Hematopoietic multipotent progenitor cell treated with erythropoietin and hydrocortisone succinate and interleukin-3 and kit ligand, for 17 days (in vitro differentiated cells): ENCODE results near the gene UBAC2.
A peak's percentile ranks its signal among the peaks of the same experiment; 100 is the strongest.

Source experiments
- DNase-seq: peaks from one replicate; pipeline ENCODE4 v3.0.0-alpha.2; 2015; ENCODE audit warnings: low spot score

The UBAC2 gene

DNA sequence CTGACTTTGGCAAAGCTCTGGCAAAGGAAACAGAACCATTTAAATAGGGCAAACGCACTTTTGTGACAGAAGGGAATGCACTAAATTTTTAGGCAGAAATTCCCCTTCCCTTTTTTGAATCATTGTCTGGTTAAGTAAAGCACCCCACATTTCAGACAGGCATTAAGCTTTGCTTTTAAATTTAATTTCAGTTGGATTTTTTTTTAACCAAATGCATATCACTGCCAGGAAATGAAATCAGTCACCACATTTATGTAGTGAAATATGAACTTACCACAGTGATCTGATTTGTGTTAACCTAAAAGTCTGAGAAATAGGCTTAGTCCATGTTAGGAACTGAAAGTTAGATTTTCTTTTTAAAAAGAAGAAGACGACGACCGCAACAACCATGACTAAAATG lies 95.7 kb downstream of the UBAC2 start:
- no peak for DNase-seq

DNA sequence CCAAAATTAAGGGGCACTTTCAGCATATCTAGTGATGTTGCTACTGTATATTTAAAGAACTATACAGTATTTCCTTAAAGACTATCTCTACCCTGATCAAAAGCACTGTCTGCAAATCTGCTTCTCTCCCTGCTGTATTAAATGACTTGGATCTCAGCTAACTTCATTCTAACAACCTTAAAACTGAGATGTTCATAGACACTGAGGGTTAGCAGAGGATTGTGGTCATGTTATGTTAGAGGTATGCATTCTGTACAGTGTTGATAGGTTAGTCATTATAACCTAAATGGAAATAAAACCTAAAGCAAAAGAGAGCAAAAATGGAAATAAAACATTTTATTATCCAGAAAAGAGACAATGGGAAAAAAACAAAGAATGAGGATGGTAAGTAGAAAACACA lies 96.7 kb downstream of the UBAC2 start:
- DNase-seq = no peak

DNA sequence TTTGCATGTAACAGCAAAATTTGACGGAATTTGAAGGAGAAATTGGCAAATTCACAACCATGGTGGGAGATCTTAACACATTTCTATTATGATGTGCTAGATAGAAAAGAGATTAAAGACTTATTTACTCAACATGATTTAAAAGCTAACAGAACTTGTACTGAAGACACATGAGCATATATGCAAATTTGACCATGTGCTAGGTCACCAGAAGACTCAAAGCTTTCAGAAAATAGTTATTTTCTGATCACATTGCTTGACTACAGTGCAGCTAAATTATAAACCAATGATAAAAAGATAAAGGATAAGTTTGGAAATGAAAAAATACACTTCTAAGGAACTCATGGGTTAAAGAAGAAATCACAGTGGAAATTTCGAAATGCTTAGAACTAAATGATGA lies 97.4 kb downstream of the UBAC2 start:
- DNase-seq = no peak

DNA sequence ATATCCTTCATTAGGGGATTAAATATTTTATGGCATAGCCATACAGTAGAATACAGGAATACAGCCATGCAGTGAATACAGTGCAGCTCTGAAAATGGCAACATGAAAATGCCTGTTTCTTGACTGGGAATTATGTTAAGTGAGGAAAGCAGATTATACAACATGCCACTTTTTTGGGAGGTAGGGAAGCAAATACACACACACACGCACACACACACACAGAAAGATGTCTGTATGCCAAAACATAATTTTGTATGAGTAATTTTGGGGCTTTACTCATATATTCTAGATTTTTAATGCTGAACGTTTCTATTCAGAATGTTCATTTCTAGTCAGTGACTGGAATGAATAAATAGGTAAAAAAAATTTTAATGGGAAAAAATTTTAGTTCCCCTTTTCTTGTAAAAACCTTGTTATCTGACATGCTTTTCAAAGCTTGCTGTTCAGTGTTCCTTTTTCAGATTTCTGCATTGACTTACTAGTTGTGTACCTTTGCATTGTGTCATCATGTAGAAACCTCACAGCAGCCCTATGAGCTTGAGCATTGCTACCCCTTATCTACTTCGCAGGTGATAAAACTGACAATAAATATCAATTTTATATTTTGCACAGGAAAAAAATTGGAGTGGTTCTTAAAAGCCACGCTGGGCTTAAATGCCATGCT lies 98.7 kb downstream of the UBAC2 start:
- no peak for DNase-seq

DNA sequence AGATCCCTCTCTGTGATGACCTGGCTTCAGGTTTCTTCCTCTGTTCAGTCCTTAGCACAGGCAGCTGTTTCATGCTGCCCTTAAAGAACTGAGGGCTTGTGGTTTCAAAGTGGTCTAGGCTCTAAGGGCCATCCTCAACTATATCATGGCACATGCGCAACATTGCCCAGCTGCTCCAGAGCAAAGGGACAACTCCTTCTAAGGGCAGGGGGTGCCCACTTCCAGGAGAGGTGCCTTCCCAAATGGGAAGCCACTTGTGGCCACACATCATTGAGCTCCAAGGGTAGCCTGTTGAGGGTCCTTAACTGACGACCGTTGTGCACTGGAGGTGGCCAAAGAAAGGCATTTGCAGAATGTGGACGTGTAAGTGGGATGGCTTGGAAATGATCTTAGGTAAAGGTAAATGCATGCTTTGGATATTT lies 99.3 kb downstream of the UBAC2 start:
- DNase-seq = no peak

DNA sequence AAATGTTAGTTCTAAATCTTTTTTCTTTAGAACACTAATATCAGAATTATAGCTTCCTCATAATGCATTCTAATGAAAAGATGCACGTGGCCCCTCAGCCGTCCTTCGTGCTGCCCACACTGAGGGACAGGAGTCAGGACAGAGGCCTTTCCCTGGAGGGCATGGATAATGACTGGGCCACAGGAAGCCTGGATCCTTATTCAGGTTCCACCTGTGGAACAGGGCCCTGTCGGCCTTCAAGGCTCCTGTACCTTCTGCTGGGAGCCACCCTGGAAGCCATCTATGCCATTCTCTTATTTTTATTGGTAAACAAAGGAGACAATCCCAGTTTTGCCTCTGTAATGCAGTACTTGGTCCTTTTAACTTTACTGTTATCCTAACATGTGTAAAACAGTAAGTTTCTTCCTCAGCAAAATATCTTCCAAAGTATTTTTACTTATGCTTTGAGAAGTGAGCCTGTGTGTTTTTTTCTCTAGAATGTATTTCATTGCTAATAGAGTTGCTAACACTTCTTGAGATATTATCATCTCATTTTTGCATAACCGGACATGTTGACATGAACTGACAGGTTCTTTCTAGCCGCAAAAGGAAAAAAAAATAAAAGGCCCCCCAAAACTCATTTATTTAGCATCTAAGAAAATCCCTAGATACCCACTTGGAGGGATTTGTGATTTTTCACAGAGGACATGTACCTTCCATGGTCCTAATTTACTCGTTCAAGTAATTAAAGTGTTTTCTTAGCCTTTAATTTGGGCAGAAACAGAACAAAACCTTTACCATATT lies 100.6 kb downstream of the UBAC2 start:
- no peak for DNase-seq

DNA sequence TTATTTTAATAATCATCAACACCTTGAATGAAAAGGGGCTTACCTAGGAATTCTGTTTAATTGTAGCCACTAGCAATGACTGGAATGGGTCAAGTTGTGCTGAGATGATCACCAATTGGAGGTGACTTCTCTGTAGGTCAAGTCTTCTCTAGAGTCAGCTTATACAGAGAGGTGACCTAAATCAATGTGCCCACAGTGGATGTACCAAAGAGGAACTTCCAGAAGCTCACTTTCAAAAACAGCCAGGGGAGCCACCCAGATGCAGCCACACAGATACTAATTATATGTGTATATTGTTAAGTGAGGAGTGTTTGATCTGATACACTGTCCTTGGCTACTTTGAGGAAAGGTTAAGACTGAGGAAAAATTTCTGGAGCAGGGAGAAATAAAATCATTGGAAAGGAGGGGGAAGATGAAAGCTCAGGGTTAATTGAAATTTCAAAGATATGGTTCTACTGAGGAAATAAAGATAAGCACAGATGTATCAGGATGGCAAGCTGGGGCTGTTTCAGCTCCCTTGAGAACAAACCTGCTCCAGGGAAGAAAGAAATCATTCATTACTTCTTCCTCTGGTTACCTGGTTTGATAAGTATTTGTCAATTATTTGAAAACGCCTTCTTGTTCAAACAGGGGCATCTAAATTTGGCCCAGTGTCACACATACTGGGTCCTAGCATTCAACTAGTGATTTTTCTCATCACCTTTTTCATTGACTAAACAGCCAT lies 101.4 kb downstream of the UBAC2 start:
- no peak for DNase-seq

DNA sequence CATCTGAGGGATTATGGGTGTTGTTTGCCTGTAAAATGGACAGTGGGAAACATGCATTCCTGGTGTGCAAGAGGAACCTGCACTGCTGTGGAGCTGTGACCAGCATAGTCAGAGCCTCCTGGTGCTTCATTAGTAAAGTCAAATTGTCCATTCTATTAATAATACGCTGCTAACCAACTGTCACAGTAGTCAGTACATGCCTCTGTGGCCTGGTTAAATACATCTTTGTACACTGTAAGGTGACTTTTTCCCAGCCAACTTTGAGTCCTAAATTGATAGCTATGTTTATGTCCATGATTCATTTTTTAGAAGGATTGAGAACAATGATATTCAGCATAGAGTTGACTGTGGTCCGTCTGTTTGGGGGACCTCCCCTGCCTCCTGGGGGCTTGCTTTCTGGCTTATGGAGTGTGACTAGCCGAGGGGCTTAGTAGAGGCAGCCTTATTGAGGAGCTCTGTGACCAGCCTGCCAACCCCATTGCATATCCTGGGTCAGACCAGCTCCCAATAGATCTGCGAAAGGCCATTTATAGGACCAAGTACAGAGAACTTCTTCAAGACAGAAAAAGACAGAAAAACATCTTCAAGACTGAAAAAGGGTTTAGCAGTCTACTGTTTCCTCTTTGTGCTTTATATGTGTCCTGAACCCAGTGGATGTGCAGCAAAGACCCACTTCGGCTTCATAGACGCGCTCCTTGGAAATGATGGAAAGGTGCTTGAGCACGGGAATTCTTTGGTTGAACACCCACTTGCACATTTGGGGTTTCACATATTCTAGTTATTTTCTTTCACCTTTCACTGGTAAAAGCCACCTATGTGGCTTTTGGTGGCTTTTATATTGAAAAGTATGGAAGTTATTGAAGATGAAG lies 102.2 kb downstream of the UBAC2 start:
- no peak for DNase-seq

DNA sequence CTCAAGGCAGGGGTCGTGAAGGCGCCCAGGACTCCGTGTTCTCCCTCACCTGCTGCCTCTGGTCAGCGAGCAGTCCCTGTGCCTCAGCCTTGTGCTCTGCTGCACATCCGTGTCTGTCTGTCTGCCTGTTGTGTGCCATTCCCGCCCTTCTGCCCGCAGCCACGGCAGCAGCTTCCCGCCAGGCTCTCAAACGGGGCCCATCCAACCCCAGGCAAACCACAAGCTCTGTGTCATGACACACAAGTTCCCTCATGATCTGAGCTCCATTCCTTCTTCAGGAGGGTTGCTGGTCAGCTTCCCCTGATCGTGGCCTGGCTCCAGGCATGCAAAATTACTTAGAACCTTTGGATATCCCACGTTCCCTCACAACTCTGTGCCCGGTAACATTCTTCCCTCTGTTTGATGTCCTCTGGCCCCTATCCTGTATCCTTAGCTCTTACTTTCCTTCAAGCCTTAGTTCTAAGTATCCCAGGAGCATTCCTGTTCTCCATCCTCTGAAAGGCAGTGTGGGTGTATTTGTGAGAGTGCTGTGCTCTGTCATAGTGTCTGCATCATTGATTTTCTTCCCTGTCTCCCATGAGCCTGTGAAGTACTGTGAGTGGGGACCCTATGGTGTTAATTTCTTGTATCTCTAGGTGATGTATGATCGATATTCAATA lies 103.3 kb downstream of the UBAC2 start:
- DNase-seq = no peak

DNA sequence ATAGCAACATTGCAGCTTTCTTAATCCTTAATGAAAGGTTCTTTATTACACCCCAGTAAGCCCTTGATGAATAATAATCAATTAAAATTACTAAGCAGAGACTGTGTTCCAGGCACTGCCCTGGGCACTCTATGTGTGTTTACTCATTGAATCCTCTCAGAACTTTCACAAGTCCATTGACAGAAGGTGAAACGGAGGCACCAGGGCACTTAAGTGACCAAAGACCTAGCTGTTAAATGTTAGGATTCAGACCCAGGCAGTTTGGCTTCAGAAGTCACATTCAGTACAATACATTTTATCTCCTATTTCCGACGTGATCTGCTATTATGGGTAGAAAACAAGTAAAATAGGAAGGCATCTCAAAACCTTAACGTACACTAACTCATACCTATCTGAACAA lies 103.9 kb downstream of the UBAC2 start:
- DNase-seq = no peak

DNA sequence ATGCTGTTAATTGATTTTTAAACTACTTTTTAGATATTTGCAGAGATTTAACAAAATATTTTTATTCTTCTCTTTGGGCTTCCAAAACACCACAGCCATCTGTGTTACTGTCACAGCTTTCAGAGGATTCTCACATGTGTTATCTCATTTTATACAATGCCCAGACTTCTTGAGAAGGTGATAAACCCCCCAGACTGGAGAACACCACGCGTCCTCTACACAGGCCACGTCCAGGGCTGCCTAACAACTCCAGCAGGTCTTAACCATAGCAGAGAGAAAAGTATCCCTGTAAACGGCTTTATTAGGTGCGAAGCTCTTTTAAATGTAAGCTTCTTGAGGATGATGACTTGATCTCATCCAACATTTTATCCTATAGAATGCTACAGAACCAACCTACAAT lies 104.5 kb downstream of the UBAC2 start:
- no peak for DNase-seq

DNA sequence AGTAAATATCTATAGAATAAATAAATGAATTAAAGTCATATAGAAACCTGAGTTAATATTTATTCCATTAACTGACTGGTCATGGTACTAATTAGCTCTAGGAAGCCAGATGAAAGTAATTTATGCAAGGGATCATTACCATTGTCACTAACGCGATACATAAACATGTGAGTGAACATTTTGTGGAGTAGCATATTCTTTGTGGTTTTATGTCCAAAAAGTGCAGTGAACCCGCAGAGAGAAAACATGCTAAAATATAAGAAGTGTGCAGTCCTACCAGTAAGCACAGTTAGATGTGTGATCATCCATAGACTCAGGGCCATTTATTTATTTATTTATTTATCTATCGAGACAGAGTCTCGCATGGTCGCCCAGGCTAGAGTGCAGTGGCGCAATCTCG lies 104.9 kb downstream of the UBAC2 start:
- no peak for DNase-seq

DNA sequence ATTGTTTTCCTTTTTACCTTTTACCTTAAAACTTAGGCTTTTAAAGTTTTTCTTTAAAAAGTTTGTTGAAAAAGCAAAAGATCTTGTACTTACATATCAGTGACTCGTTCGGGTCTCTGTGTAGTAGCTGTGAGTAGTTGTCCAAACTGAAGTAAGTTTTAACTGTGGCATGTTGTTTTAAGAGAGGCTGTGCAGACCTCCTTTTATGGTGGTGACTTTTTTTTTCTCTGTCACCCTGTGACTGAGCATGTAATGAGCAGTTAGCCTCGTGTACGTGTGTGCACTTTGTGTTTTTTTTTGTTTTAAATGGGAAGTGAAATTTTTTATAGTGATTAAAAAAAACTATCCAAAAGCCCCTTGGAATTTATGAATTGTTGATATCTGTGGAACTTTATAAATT lies 106.6 kb downstream of the UBAC2 start, which contains the start of gene GPR183:
Gene GPR183 (minus strand): TSS at position 153 of the 400 bp plus-strand sequence. CDS start 11,254 bp downstream, outside the sequence.
- peak; percentile 29 for DNase-seq

DNA sequence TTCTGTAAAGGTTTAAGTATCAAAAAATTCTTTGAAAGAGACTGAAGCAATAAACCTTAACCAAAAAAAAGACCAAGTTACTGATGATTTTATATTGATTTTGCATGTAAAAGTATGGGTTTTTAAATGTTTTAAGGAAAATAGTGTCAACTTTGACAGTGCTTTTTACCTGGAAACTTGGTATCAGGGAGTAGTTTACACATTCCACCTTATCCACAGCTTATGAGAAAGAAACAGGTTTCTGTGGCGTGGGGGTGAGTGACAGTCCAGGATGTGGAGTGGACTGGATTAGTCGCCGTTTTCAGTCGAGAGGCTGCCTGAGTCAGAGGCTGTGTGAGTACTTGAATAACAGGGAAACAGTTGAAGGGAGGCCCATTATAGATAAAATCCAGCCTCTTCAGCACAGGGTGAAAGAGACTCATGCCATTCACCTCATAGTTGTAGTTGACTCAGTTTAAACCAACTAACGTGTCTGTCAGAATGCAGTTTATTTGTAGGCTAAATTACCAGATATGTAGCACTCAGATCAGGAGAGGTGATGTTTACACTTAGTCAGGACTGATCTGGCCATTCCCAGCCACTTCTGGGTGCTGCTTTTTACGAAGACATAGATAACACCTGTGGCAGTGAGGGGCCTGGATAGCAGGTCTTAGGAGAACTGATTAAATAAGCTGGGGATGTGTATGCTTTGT lies 107.1 kb downstream of the UBAC2 start:
- DNase-seq = peak; percentile 49

DNA sequence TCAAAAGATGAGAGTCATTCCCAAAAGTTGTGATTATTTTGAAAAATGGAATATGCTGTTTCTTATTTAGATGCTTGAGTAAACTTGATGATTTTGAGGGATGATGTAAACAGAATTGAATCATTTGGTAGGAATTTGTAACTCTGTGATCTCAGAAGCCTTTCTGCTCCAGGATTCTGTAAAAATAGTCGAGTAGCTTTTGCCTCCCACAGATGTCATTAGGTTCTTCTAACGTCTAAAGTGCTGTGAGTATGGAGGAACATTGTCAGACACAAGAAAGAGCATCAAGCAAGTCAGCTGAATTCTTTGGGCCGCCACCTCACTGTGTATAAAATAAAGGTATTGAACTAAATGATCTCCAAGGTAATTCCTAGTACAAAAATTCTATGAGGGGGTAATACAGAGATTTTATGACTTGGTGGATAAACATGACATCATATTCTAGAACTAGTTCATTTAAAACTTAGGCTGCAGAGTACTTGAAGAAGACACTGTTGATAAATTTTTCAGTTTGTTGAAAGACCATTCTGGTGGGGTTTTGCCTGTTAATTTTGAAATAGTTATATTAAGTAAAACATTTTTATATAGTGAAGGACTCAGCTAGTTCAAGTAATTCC lies 107.9 kb downstream of the UBAC2 start:
- no peak for DNase-seq

DNA sequence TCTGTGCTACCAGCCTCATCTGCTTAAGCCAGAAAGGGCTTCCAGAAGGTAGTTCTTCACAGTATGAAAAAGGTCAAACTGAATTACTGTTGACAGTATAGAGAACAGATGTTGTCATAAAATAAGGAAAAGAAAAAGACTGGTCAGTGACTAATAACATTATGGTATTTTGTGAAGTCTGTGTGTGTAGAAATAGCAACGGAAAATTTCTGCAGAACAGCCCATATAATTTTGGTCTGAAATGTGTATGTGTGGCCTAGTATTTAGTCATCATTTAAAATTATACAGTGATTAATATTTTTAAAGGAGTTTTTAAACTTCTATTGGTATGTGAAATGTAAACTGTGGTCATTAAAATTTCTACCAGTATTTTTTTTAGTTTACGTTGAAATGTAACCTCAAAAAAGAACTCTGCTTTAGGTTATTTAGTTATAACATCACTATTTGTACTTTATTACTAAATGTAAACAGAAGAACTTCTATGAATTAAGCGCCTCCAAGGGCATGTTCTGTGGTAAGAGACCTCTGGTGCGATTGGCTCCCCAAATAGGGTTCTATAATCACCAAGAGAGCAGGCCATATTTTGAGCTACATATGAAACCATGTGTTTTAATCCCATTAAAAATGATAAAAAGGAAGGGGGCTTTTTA lies 109.9 kb downstream of the UBAC2 start:
- no peak for DNase-seq

DNA sequence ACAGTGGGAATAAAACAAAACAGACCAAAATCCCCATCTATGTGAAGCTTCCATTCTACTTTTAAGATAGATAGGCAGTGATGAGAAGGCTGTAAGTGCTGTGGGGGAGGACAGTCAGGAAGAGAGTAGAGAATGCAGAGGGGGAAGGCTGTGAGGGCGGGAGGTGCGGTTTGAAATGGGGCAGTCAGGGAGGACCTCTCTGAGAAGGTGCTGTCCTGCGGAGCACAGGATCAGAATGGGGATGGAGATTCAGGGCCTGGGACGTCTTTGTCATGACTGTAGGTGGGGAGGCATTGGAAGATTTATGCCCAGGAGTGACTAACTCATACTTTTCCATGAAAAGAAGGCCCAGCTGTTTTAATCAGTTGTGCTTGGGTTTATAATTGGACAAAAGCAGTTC lies 110.5 kb downstream of the UBAC2 start:
- no peak for DNase-seq

DNA sequence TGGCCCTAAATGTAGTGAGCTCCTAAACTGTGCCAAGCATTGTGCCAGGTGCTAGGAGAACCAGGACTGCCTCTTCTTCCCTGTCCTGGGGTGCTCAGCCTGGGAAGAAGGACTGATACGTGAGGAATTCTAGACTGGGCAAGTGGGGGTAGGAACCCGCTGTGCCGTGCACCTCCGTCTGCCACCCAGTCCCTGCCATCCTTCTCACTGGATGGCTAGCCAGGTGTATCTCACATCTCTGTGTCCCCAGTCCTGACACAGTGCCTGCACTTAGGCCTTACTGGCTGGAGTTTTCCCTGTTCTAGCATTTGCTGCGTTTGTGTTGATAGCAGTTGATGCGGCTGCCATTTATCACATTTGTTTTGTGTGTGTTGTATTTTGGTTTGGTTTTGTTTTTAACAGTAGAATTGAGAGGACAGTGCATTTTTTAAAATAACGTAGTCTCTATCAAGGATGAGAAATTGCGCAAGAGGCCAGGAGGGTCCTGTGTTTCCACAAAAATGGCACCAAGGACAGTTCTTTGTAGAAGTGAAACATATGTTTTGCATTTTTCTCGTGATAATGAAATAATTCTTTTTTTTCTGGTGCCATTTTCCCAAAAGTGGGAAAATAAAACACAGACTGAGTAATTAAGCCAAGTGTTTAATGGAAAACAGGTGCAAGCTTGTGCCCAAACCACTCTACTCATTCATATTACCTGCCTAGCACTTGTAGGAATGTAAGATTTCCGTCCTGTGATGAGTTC lies 111.3 kb downstream of the UBAC2 start:
- no peak for DNase-seq

DNA sequence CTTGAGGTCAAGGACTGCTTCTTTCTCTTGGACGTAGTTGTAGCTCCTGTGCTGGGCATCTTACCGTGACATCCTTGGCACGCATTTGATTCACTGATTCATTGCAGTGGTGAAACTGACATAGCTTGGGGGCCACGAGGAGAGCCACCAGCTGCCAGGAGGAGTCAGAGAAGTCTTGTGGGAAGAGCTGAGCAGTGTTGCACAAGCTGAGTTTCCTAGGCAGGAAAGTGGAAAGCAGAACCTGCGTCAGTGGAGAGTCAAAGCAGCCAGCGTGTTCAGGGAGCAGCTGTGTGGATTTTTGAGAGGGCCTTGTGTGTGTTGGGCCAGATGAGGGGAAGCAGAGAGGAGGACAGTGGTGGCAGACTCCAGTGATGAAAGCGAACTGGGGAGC lies 111.8 kb downstream of the UBAC2 start:
- no peak for DNase-seq
